ENCODE measurements around the gene C1QC. TPM values are rescaled to one million over a fixed set of nuclear protein-coding genes. Genes with fewer than 3 reads are reported as not detected.
A peak's percentile ranks its signal among the peaks of the same experiment; 100 is the strongest.
"Not testable (repeated sequence)": the region's sequence is repeated elsewhere in the genome, so short reads cannot be mapped to it uniquely, and the experiment has no call there.

Gene C1QC
- polyA plus RNA-seq, 4 donors, result 17.7 to 181 (median 85.2) TPM

GRCh38 chr1:22671999-22672398 is 28.6 kb downstream of the C1QC start:
- Histone ChIP-seq H3K4me1 (ENCODE audit: control insufficient read depth in 3 of 3, insufficient read depth in 2 of 3, low read depth in 1 of 3, low read length in 2 of 3) (peaks cover 0 to 17% (median 0%) of the 10 kb centered on the region in 3 donors), H3K9me3 (ENCODE audit: control insufficient read depth in 2 of 2, insufficient read depth in 1 of 2, low read depth in 1 of 2, low read length in 1 of 2) (no peaks in the 10 kb centered on the region), H3K36me3 (ENCODE audit: control insufficient read depth in 3 of 3, insufficient read depth in 2 of 3, low read depth in 1 of 3, low read length in 3 of 3) (no peaks in the 10 kb centered on the region), H3K27me3 (ENCODE audit: control insufficient read depth in 3 of 3, insufficient read depth in 3 of 3, low read length in 3 of 3) (peaks cover 0 to 5% (median 2%) of the 10 kb centered on the region in 3 donors), H3K27ac (ENCODE audit: low read depth in 1 of 3, low read length in 2 of 3) (no peak overlapping the region), H3K4me3 (ENCODE audit: low read depth in 1 of 3, low read length in 3 of 3) (no peak overlapping the region)
- 89 to 93% (median 92%) methylated on average over 4 of the region's 4 CpGs for WGBS, 3 donors
- DNase-seq, result no peak
- FAIRE-seq, result no peak

GRCh38 chr1:22673486-22674409 is 30.3 kb downstream of the C1QC start:
- H3K27me3 ChIP-seq (ENCODE audit: control insufficient read depth in 3 of 3, insufficient read depth in 3 of 3, low read length in 3 of 3), result peaks cover 0 to 5% (median 0%) of the 10 kb centered on the region in 3 donors
- H3K9me3 ChIP-seq (ENCODE audit: control insufficient read depth in 2 of 2, insufficient read depth in 1 of 2, low read depth in 1 of 2, low read length in 1 of 2), result no peaks in the 10 kb centered on the region
- H3K4me1 ChIP-seq (ENCODE audit: control insufficient read depth in 3 of 3, insufficient read depth in 2 of 3, low read depth in 1 of 3, low read length in 2 of 3), result peaks cover 0 to 26% (median 0%) of the 10 kb centered on the region in 3 donors
- WGBS, 3 donors, result 14 to 30% (median 21%) methylated on average over 16 to 17 of the region's 17 CpGs
- no peak overlapping the region for H3K4me3 ChIP-seq (ENCODE audit: low read depth in 1 of 3, low read length in 3 of 3)
- FAIRE-seq (no peak), DNase-seq (peak; percentile 77 to 85)
- no peak overlapping the region for H3K27ac ChIP-seq (ENCODE audit: low read depth in 1 of 3, low read length in 2 of 3)
- no peaks in the 10 kb centered on the region for H3K36me3 ChIP-seq (ENCODE audit: control insufficient read depth in 3 of 3, insufficient read depth in 2 of 3, low read depth in 1 of 3, low read length in 3 of 3)

GRCh38 chr1:22674410-22674749 is 30.9 kb downstream of the C1QC start:
- FAIRE-seq (no peak), DNase-seq (no peak)
- Histone ChIP-seq H3K36me3 (ENCODE audit: control insufficient read depth in 3 of 3, insufficient read depth in 2 of 3, low read depth in 1 of 3, low read length in 3 of 3) (no peaks in the 10 kb centered on the region), H3K4me3 (ENCODE audit: low read depth in 1 of 3, low read length in 3 of 3) (no peak overlapping the region), H3K4me1 (ENCODE audit: control insufficient read depth in 3 of 3, insufficient read depth in 2 of 3, low read depth in 1 of 3, low read length in 2 of 3) (peaks cover 0 to 26% (median 0%) of the 10 kb centered on the region in 3 donors), H3K27me3 (ENCODE audit: control insufficient read depth in 3 of 3, insufficient read depth in 3 of 3, low read length in 3 of 3) (peaks cover 0 to 5% (median 0%) of the 10 kb centered on the region in 3 donors), H3K9me3 (ENCODE audit: control insufficient read depth in 2 of 2, insufficient read depth in 1 of 2, low read depth in 1 of 2, low read length in 1 of 2) (no peaks in the 10 kb centered on the region), H3K27ac (ENCODE audit: low read depth in 1 of 3, low read length in 2 of 3) (no peak overlapping the region)
- WGBS, 3 donors, result 7 to 38% (median 7%) methylated on average over 1 of the region's 1 CpG

- 65 to 78% (median 70%) methylated on average over 15 of the region's 15 CpGs for WGBS, 3 donors
- H3K36me3 ChIP-seq (ENCODE audit: control insufficient read depth in 3 of 3, insufficient read depth in 2 of 3, low read depth in 1 of 3, low read length in 3 of 3); FAIRE-seq; H3K9me3 ChIP-seq (ENCODE audit: control insufficient read depth in 2 of 2, insufficient read depth in 1 of 2, low read depth in 1 of 2, low read length in 1 of 2); H3K27me3 ChIP-seq (ENCODE audit: control insufficient read depth in 3 of 3, insufficient read depth in 3 of 3, low read length in 3 of 3); H3K4me3 ChIP-seq (ENCODE audit: low read depth in 1 of 3, low read length in 3 of 3); DNase-seq: not testable (repeated sequence)
- Histone ChIP-seq H3K4me1 (ENCODE audit: control insufficient read depth in 3 of 3, insufficient read depth in 2 of 3, low read depth in 1 of 3, low read length in 2 of 3) (peaks cover 0 to 32% (median 0%) of the 10 kb centered on the region in 3 donors), H3K27ac (ENCODE audit: low read depth in 1 of 3, low read length in 2 of 3) (peak overlapping the region in 2 of 3 donors; percentile 47 to 79)
Observed at GRCh38 chr1:22676151-22676550, 32.7 kb downstream of the C1QC start.

GRCh38 chr1:22676916-22677583 is 33.6 kb downstream of the C1QC start:
- Histone ChIP-seq H3K27ac (ENCODE audit: low read depth in 1 of 3, low read length in 2 of 3) (peak overlapping the region in 2 of 3 donors; percentile 47 to 79), H3K9me3 (ENCODE audit: control insufficient read depth in 2 of 2, insufficient read depth in 1 of 2, low read depth in 1 of 2, low read length in 1 of 2) (no peaks in the 10 kb centered on the region), H3K27me3 (ENCODE audit: control insufficient read depth in 3 of 3, insufficient read depth in 3 of 3, low read length in 3 of 3) (peaks cover 0 to 5% (median 0%) of the 10 kb centered on the region in 3 donors), H3K36me3 (ENCODE audit: control insufficient read depth in 3 of 3, insufficient read depth in 2 of 3, low read depth in 1 of 3, low read length in 3 of 3) (no peaks in the 10 kb centered on the region), H3K4me1 (ENCODE audit: control insufficient read depth in 3 of 3, insufficient read depth in 2 of 3, low read depth in 1 of 3, low read length in 2 of 3) (peaks cover 0 to 32% (median 0%) of the 10 kb centered on the region in 3 donors), H3K4me3 (ENCODE audit: low read depth in 1 of 3, low read length in 3 of 3) (peak overlapping the region in 2 of 3 donors; percentile 20 to 23)
- FAIRE-seq (no peak), DNase-seq (peak; percentile 61 to 71)
- 22 to 56% (median 33%) methylated on average over 18 to 37 of the region's 37 CpGs for WGBS, 3 donors

- DNase-seq (no peak), FAIRE-seq (no peak)
- H3K27me3 ChIP-seq (ENCODE audit: control insufficient read depth in 3 of 3, insufficient read depth in 3 of 3, low read length in 3 of 3), result peaks cover 0 to 5% (median 0%) of the 10 kb centered on the region in 3 donors
- H3K27ac ChIP-seq (ENCODE audit: low read depth in 1 of 3, low read length in 2 of 3), result peak overlapping the region in 2 of 3 donors; percentile 47 to 79
- H3K4me1 ChIP-seq (ENCODE audit: control insufficient read depth in 3 of 3, insufficient read depth in 2 of 3, low read depth in 1 of 3, low read length in 2 of 3), result peaks cover 0 to 32% (median 0%) of the 10 kb centered on the region in 3 donors
- H3K4me3 ChIP-seq (ENCODE audit: low read depth in 1 of 3, low read length in 3 of 3), result no peak overlapping the region
- no peaks in the 10 kb centered on the region for H3K36me3 ChIP-seq (ENCODE audit: control insufficient read depth in 3 of 3, insufficient read depth in 2 of 3, low read depth in 1 of 3, low read length in 3 of 3)
- no peaks in the 10 kb centered on the region for H3K9me3 ChIP-seq (ENCODE audit: control insufficient read depth in 2 of 2, insufficient read depth in 1 of 2, low read depth in 1 of 2, low read length in 1 of 2)
- WGBS, 3 donors, result 82 to 86% (median 83%) methylated on average over 9 to 13 of the region's 13 CpGs
Observed at GRCh38 chr1:22677931-22678896, 34.8 kb downstream of the C1QC start.

- Histone ChIP-seq H3K27ac (ENCODE audit: low read depth in 1 of 3, low read length in 2 of 3) (peak overlapping the region in 2 of 3 donors; percentile 9 to 42), H3K4me3 (ENCODE audit: low read depth in 1 of 3, low read length in 3 of 3) (no peak overlapping the region), H3K4me1 (ENCODE audit: control insufficient read depth in 3 of 3, insufficient read depth in 2 of 3, low read depth in 1 of 3, low read length in 2 of 3) (peaks cover 0 to 26% (median 0%) of the 10 kb centered on the region in 3 donors), H3K27me3 (ENCODE audit: control insufficient read depth in 3 of 3, insufficient read depth in 3 of 3, low read length in 3 of 3) (no peaks in the 10 kb centered on the region), H3K9me3 (ENCODE audit: control insufficient read depth in 2 of 2, insufficient read depth in 1 of 2, low read depth in 1 of 2, low read length in 1 of 2) (no peaks in the 10 kb centered on the region), H3K36me3 (ENCODE audit: control insufficient read depth in 3 of 3, insufficient read depth in 2 of 3, low read depth in 1 of 3, low read length in 3 of 3) (no peaks in the 10 kb centered on the region)
- WGBS, 3 donors, result 9 to 40% (median 37%) methylated on average over 9 of the region's 9 CpGs
- peak; percentile 47 to 75 for DNase-seq
- FAIRE-seq, result no peak
Observed at GRCh38 chr1:22680726-22681125, 37.3 kb downstream of the C1QC start.

Measured in small intestine (tissue), 7 donors.